Panc1 (cell line): ENCODE measurements around the gene PXT1.

Experiments
- CTCF ChIP-seq: fragments of 450-650 bp; IDR thresholded peaks from 2 replicates; pipeline ENCODE4 v1.5.1; 2017; ENCODE audit warnings: mild to moderate bottlenecking
- REST ChIP-seq, 2 experiments: IDR thresholded peaks; 2 replicates each; pipeline ENCODE4 v1.6.1; 2011 to 2012; ENCODE audit warnings: low read depth in 2 of 2, control low read depth in 1 of 2, low read length in 1 of 2, mild to moderate bottlenecking in 1 of 2, moderate library complexity in 1 of 2; ENCODE audit not compliant: insufficient read depth in 1 of 2
- SIN3A ChIP-seq: IDR thresholded peaks from 2 replicates; pipeline ENCODE4 v1.6.1; 2012; ENCODE audit warnings: low read depth, mild to moderate bottlenecking, low read length, moderate library complexity, borderline replicate concordance; ENCODE audit not compliant: insufficient read depth

- TF ChIP-seq CTCF (no peak), REST (IDR thresholded peaks at IDR 0.05; ENCODE audit: insufficient read depth in 1 of 2, low read depth in 2 of 2, low read length in 1 of 2) (no peak), SIN3A (no peak)
These were observed 42.1 kb upstream of the PXT1 start for GRCh38 chr6:36484736-36485135.
